PC-9 (cell line): ENCODE results near the gene APCDD1. TPM values are rescaled to one million over a fixed set of nuclear protein-coding genes. Genes with fewer than 3 reads are reported as not detected.

Experiments
- BruUV-seq: library from RNA; stranded (reverse); fragments of 400-500 nt; replicated peaks from 2 replicates; lab custom pipeline; 2021; lab: Mats Ljungman, UMichigan
- CTCF ChIA-PET: fragments of 300-600 bp; sonication (Branson Sonifier 250); formaldehyde crosslinking; loops from one replicate; lab custom pipeline; 2022; ENCODE audit warnings: antibody characterized with exemption; lab: Charles Lee
- POLR2A ChIA-PET: fragments of 300-600 bp; sonication (Branson Sonifier 250); formaldehyde crosslinking; loops from one replicate; lab custom pipeline; 2022; ENCODE audit warnings: antibody characterized with exemption; ENCODE audit not compliant: unreplicated experiment; lab: Charles Lee
- DNase-seq, 2 experiments: peaks; one replicate each; pipeline versions ENCODE4 v3.0.0 to v3.0.0-alpha.2; 2015 to 2022; ENCODE audit warnings: mixed read lengths in 1 of 2
- H2AFZ ChIP-seq: fragments of 200-600 bp; sonication (generic); 2 replicates; pipeline ENCODE4 v1.8.1; 2017; ENCODE audit warnings: antibody characterized with exemption
- H3F3A ChIP-seq: fragments of 200-600 bp; sonication (generic); 2 replicates; pipeline ENCODE4 v1.8.1; 2017; ENCODE audit warnings: antibody characterized with exemption, mild to moderate bottlenecking, low read depth; ENCODE audit not compliant: insufficient read depth
- H3K27ac ChIP-seq: fragments of 200-600 bp; sonication (generic); 2 replicates; pipeline ENCODE4 v1.6.1; 2016; ENCODE audit warnings: mixed run types
- H3K27me3 ChIP-seq: fragments of 200-600 bp; sonication (generic); 2 replicates; pipeline ENCODE4 v1.6.1; 2016; ENCODE audit warnings: low read depth, mixed run types; ENCODE audit not compliant: insufficient read depth
- H3K36me3 ChIP-seq: fragments of 200-600 bp; sonication (generic); 2 replicates; pipeline ENCODE4 v1.6.1; 2016; ENCODE audit warnings: low read depth, mixed run types
- H3K4me1 ChIP-seq: fragments of 200-600 bp; sonication (generic); replicated peaks from 2 replicates; pipeline ENCODE4 v1.6.1; 2016; ENCODE audit warnings: mixed run types; ENCODE audit not compliant: insufficient read depth
- H3K4me2 ChIP-seq: fragments of 200-600 bp; sonication (generic); 2 replicates; pipeline ENCODE4 v1.6.1; 2017; ENCODE audit warnings: mixed run types
- H3K4me3 ChIP-seq: fragments of 200-600 bp; sonication (generic); 2 replicates; pipeline ENCODE4 v1.6.1; 2016; ENCODE audit warnings: mixed run types
- H3K79me2 ChIP-seq: fragments of 200-600 bp; sonication (generic); 2 replicates; pipeline ENCODE4 v1.6.1; 2017; ENCODE audit warnings: low read depth, mixed run types
- H3K9me2 ChIP-seq: fragments of 200-600 bp; sonication (generic); 2 replicates; pipeline ENCODE4 v1.8.1; 2017; ENCODE audit warnings: mild to moderate bottlenecking; ENCODE audit not compliant: insufficient read depth
- H3K9me3 ChIP-seq: fragments of 200-600 bp; sonication (generic); 2 replicates; pipeline ENCODE4 v1.8.1; 2016; ENCODE audit warnings: low read depth; ENCODE audit not compliant: insufficient read depth
- H4K20me1 ChIP-seq: fragments of 200-600 bp; sonication (generic); 2 replicates; pipeline ENCODE4 v1.8.1; 2017; ENCODE audit not compliant: insufficient read depth
- EZH2 ChIP-seq: fragments of 200-600 bp; sonication (generic); IDR thresholded peaks from 2 replicates; pipeline ENCODE4 v1.8.0; 2017; ENCODE audit warnings: antibody characterized with exemption, low read depth
- intact Hi-C: fragments of 100-400 bp; cut with micrococcal nuclease; formaldehyde crosslinking; loops from one replicate; pipeline ENCODE4 v1.10.0; 2022; ENCODE audit not compliant: unreplicated experiment
- total RNA-seq: library from RNA; stranded (reverse); gene quantifications from 2 replicates; pipeline ENCODE4 v1.2.3, GENCODE V29; 2021
- TF ChIP-seq, protein P1 (sequence below): fragments of 200-600 bp; sonication (generic); conservative IDR thresholded peaks from 2 replicates; pipeline ENCODE4 v1.6.1; 2017; ENCODE audit warnings: mixed run types, antibody characterized with exemption, mild to moderate bottlenecking, moderate library complexity

APCDD1 gene
- total RNA-seq, 1 experiment from 2014 or later = not detected

DNA sequence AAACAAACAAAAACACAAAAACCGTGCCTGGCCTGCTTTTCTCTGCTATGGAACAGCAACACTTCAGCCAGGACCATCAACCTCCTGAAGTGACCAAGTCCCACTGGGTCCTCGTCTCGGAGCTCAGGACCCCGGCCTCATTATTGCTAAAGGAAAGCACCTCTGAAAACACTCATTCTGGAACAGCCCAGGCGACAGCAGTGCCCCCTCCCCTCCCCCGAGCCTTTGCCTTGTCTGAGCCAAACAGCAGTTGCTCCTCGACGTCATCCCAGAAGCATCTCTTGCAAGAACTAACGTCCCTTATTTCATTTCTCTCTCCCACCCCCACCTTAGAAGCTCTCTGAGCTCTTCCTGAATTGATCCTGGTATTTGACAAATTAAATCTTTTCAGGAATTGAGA, 27.4 kb downstream of the APCDD1 start:
- H3K27ac ChIP-seq = no peak overlapping the region
- H3K79me2 ChIP-seq = no peaks in the 10 kb centered on the region
- no peaks in the 10 kb centered on the region for H3F3A ChIP-seq
- intact Hi-C loops = no loop called here
- H3K9me2 ChIP-seq = no peaks in the 10 kb centered on the region
- POLR2A ChIA-PET = no interaction called here
- H3K4me3 ChIP-seq = no peak overlapping the region
- BruUV-seq = no TSS peak
- no peaks in the 10 kb centered on the region for H3K36me3 ChIP-seq
- H2AFZ ChIP-seq = no peak overlapping the region
- no peak for TF ChIP-seq EZH2
- TF ChIP-seq, protein P1, sequence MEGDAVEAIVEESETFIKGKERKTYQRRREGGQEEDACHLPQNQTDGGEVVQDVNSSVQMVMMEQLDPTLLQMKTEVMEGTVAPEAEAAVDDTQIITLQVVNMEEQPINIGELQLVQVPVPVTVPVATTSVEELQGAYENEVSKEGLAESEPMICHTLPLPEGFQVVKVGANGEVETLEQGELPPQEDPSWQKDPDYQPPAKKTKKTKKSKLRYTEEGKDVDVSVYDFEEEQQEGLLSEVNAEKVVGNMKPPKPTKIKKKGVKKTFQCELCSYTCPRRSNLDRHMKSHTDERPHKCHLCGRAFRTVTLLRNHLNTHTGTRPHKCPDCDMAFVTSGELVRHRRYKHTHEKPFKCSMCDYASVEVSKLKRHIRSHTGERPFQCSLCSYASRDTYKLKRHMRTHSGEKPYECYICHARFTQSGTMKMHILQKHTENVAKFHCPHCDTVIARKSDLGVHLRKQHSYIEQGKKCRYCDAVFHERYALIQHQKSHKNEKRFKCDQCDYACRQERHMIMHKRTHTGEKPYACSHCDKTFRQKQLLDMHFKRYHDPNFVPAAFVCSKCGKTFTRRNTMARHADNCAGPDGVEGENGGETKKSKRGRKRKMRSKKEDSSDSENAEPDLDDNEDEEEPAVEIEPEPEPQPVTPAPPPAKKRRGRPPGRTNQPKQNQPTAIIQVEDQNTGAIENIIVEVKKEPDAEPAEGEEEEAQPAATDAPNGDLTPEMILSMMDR = no peak
- no peak overlapping the region for H3K4me2 ChIP-seq
- no peaks in the 10 kb centered on the region for H4K20me1 ChIP-seq
- CTCF ChIA-PET = no interaction called here
- H3K9me3 ChIP-seq = no peaks in the 10 kb centered on the region
- no peaks in the 10 kb centered on the region for H3K27me3 ChIP-seq
- no peak for DNase-seq
- no peaks in the 10 kb centered on the region for H3K4me1 ChIP-seq

DNA sequence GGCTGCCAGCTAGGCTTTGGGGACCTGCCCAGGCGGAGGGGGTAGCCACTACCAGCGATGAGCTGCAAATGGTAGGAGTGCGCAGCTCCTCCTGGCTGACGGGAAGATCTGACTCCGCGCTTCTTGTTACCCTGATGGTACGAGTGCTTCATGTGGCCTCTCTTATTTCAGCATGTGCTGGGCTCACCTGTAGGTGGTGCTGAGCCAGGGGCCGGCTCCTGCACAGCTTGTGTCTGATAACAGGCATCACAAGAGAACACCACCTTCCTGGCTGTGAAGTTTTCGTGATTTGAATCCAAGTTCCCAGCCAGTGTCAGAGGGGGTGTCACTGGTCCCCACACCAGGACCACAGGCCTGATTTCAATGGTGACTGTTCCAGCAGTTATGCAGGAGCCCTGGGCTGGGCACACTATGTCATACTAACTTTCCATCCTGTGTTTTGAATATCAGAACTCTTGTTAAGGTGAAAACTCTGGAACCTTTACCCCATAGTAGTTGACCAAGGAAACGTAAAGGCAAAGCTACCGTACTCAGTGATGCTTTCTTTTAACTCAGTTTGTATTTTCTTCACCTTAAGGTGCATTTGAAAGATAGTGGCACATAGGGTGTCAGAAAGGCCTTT, 28.0 kb downstream of the APCDD1 start:
- CTCF ChIA-PET = no interaction called here
- Histone ChIP-seq H3K36me3 (no peaks in the 10 kb centered on the region), H3K4me2 (no peak overlapping the region), H3K27me3 (no peaks in the 10 kb centered on the region), H3K9me2 (no peaks in the 10 kb centered on the region), H3K9me3 (no peaks in the 10 kb centered on the region), H4K20me1 (no peaks in the 10 kb centered on the region), H3F3A (no peaks in the 10 kb centered on the region), H2AFZ (no peak overlapping the region), H3K27ac (no peak overlapping the region), H3K4me3 (no peak overlapping the region), H3K79me2 (no peaks in the 10 kb centered on the region), H3K4me1 (no peaks in the 10 kb centered on the region)
- POLR2A ChIA-PET = no interaction called here
- DNase-seq = no peak
- intact Hi-C loops = no loop called here
- no TSS peak for BruUV-seq
- TF ChIP-seq, protein P1 = no peak
- TF ChIP-seq EZH2 = no peak

DNA sequence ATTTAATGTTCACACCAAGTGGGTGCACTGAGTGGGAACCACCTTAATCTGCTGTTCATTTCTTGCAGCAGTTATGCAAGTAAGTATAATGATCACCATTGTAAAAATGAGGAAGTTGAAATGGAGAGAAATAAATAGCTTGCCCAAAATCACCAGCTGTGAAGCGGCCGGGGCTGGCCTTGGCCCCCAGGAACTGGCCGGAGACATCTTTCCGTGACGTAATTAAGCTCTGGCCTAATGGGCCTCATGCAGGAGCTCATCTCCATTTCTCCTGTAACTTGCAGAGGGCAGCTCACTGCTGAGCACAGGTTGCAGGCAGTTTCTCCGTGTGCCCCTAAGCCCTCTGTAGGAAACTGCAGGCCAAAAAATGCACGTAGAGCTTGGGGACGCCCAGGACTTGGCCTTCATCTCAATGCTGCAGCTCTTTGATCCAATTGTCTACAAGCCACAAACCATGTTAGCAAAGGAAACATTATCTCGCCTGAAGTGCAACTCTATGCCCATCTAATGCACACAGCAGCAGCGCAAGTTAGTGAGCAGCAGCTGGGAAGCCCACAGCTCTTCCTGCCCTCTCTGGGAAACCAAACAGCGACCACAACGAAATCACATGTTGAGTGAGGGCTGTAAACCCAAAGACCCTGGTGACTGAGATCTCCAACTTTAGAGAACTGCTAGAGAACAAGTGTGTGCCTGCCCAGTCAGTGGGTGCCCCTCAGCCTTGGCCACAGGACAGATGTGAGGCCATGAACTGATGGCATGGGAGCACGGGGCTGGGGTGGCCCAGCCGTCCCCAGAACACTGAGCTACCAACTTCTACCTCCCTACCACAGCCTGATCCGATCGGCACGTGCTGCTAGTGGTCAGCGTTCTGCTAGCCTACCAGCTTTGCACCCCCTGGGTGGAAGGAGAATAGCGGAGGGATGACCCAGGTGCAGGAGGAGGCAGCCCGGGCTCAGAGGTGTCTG, 28.8 kb downstream of the APCDD1 start:
- TF ChIP-seq EZH2 = no peak
- TF ChIP-seq, protein P1 = no peak
- Histone ChIP-seq H3K4me2 (no peak overlapping the region), H3K9me2 (no peaks in the 10 kb centered on the region), H3K4me3 (no peak overlapping the region), H3K9me3 (no peaks in the 10 kb centered on the region), H3K79me2 (no peaks in the 10 kb centered on the region), H3K27me3 (no peaks in the 10 kb centered on the region), H2AFZ (no peak overlapping the region), H4K20me1 (no peaks in the 10 kb centered on the region), H3K27ac (no peak overlapping the region), H3F3A (no peaks in the 10 kb centered on the region), H3K36me3 (no peaks in the 10 kb centered on the region), H3K4me1 (no peaks in the 10 kb centered on the region)
- intact Hi-C loops = no loop called here
- no peak for DNase-seq
- BruUV-seq = no TSS peak
- CTCF ChIA-PET = no interaction called here
- POLR2A ChIA-PET = no interaction called here
